ENCODE results near the gene RNF26. TPM values are rescaled to one million over a fixed set of nuclear protein-coding genes. Genes with fewer than 3 reads are reported as not detected.
"Not testable (repeated sequence)": the region's sequence is repeated elsewhere in the genome, so short reads cannot be mapped to it uniquely, and the experiment has no call there.

The RNF26 gene
- polyA plus RNA-seq, 6 donors from 2014 or later = 48.8 to 98.6 (median 58.0) TPM

DNA sequence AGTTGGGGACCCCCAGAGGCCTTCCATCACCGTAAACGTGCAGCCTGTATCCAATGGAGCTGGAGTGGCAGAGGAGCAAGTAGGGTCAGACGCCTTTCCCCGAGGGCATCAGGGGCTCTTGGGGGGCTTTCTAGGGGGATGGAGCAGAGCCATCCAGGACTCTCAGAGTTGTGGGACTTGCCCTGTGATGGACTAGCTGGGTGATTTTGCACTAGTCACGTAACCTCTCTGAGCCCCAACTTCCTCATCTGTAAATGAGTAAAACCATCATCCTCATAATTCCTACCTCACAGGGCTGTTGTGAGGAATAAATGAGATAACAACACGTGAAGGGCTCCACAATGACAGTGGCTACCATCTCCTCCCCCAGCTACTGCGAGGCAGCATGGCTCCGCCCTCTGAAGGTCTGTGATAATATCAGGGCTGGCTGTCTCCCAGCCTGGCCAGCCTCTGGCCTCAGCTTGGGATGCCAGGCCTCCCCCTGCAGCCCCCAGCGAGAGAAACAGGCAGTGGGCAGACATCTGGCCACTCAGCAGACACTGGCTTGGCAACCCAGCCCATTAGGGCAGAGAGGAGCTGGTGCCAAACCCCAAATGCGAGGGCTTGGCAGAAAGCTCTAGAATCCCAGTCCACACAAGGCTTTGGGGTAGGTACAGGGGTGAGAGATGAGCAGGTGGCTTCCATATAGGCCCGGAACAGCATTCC lies 40.5 kb downstream of the RNF26 start:
- Mint-ChIP-seq H3K27me3 (peaks cover 4 to 33% (median 5%) of the 10 kb centered on the region in 3 donors), H3K9me3 (no peaks in the 10 kb centered on the region), H3K27ac (no peak overlapping the region), H3K4me1 (no peaks in the 10 kb centered on the region), H3K4me3 (no peak overlapping the region), H3K36me3 (no peaks in the 10 kb centered on the region)
- DNase-seq (no peak), ATAC-seq (ENCODE audit: low read depth in 2 of 2) (no peak)

DNA sequence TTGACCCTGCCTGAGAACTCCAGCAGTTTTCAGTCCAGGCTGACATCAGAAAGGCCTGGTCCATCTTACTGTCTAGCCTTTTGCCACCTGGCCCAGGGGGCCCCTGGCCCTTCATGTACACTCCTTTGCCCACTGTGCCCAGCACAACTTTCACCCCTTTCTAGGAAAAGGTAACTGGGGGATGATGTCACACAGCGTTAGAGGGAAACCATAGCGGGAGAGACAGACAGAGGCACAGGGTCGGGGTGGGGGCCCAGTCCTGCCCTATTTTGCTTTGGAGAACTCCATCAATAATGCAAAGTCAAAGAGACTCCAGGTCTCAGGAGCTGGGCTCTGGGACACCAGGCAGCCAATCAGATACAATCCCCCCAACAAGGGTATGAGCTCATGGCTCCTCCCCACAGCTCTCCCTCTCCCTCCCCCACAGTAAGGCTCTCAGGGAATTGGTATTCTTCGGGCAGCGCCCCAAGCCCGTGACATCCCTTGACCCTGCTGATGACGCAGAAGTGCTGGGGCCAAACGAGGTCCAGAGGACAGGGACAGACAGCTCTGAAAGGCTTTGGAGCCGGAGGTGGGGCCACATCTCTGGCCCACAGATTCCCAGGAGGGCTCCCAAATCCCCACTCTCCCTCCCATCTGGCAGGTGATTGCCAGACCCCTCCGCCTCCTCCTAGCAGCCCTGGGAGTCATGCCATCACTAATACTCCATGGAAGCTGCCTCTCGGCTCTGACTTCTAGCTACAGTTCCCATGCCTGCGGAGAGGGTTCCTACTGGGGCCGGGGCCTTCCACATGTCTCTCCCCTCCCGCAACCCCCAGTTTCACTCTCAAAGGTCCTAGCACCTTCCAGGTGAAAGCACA lies 41.2 kb downstream of the RNF26 start:
- no peak overlapping the region for H3K27ac Mint-ChIP-seq
- H3K27me3 Mint-ChIP-seq = peaks cover 0 to 25% (median 5%) of the 10 kb centered on the region in 3 donors
- H3K36me3 Mint-ChIP-seq = no peaks in the 10 kb centered on the region
- DNase-seq (no peak), ATAC-seq (ENCODE audit: low read depth in 2 of 2) (no peak)
- no peaks in the 10 kb centered on the region for H3K9me3 Mint-ChIP-seq
- H3K4me1 Mint-ChIP-seq = peaks cover 0 to under 1% (median 0%) of the 10 kb centered on the region in 3 donors
- H3K4me3 Mint-ChIP-seq = no peak overlapping the region

DNA sequence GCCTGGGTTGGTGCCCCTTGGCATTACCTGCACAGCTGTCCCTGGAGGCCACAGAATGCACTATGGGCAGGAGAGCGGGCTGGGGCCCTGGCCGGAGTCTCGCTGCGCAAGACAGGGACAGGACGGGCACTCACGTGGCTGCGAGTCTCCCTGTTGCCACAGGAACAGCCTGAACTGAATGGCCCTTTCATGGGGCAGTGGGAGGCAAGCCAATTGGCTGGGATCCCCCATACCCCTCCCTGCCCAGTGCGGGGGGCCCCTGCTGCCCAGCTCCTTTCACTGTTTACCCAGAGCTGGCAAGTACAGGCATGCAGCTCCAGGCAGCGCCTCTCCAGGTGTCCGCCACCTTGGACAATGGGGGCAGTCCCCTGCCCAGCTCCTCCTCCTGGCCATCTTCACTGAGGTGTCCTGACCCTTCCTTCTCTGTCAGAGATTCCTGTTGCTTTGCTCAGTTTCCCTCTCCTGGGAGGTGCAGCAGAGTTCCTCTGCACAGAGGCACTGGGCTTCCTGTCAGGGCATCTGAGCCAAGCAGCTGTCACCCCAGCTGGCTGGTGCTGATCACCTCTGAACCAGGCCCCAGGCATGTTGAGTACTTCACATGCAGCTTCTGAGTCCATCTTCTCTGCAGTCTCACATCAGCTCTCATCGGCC lies 42.0 kb downstream of the RNF26 start:
- no peaks in the 10 kb centered on the region for H3K36me3 Mint-ChIP-seq
- no peak for ATAC-seq (ENCODE audit: low read depth in 2 of 2)
- no peak overlapping the region for H3K27ac Mint-ChIP-seq
- no peak for DNase-seq
- H3K27me3 Mint-ChIP-seq = peaks cover 2 to 23% (median 2%) of the 10 kb centered on the region in 3 donors
- H3K4me3 Mint-ChIP-seq = no peak overlapping the region
- peaks cover 0 to 6% (median 0%) of the 10 kb centered on the region in 3 donors for H3K4me1 Mint-ChIP-seq
- H3K9me3 Mint-ChIP-seq = no peaks in the 10 kb centered on the region

DNA sequence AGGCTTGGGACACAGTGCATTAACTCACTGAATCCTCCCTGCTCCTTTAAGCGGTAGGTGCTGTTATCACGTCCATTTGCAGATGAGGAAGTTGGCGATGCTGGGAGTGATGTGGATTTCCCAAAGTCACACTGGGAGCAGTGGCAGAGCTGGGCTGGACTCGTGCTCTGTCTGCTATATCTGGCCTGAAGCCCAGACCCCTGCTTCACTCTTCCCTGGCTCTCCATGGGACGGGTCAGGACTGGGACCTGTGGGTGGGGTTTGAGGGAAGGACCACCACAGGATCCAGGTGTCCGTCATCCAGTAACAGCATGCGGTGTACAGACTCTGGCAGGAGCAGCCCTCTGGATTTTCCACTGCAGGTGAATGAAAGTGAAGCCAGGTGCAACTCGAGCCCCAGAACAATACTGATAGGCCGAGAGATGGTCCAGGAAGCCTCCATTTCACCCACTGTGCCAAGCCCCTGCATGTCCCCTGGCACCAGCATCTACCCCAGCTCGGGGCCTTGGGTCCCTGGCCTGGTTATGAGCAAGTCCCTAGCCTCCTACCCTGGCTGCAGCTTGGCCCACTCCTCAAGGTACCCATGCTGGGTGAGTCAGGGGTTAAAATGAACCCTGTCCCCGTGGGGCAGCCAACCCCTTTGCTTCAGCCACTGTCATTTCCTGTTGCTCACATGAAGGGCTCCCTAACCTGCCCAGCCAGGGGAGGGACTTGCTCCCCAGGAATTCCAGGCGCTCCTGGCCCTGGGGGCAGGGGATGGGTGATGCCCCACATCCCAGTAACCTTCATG lies 43.0 kb downstream of the RNF26 start:
- no peak overlapping the region for H3K27ac Mint-ChIP-seq
- no peak for ATAC-seq (ENCODE audit: low read depth in 2 of 2)
- peaks cover 5 to 13% (median 7%) of the 10 kb centered on the region in 3 donors for H3K27me3 Mint-ChIP-seq
- no peak for DNase-seq
- H3K9me3 Mint-ChIP-seq = no peaks in the 10 kb centered on the region
- H3K4me3 Mint-ChIP-seq = no peak overlapping the region
- H3K4me1 Mint-ChIP-seq = peaks cover 0 to 6% (median 0%) of the 10 kb centered on the region in 3 donors
- no peaks in the 10 kb centered on the region for H3K36me3 Mint-ChIP-seq

DNA sequence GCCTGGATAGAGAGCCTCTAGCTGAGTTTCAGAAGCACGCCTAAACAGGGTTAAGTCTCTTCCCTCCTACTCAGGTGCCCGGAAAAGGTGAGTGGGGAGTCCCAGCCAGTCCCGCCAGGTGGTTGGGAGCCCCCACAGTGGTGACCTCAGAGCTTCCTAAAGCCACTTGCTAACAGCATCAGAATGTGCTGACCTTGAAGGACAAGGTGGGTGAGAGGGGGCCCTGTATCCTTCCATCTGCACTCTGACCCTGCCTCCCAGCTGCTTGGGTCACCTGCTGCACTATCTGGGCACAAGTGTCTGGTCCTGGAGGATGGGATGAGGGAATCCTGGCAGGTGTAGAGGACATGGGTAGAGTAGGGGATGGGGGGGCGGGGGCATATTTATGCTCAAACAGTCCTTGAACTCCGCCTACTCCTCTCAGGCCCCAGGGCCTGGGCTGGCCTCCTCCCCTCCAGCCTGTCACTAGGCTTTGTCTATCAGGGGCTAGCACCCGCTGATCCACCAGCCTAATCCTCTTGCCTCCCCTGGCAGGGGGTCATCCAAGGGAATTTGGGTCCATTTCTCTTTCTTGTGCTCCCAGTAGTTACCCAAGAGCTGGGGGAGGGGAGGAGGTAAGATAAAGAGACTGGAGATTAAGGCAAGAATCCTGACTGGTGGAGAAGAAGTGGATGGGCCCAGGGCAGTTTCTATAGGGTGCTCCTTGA lies 43.8 kb downstream of the RNF26 start:
- peaks cover 5 to 12% (median 7%) of the 10 kb centered on the region in 3 donors for H3K27me3 Mint-ChIP-seq
- H3K36me3 Mint-ChIP-seq = no peaks in the 10 kb centered on the region
- ATAC-seq (ENCODE audit: low read depth in 2 of 2) (no peak), DNase-seq (no peak)
- H3K4me1 Mint-ChIP-seq = peaks cover 0 to 6% (median 0%) of the 10 kb centered on the region in 3 donors
- no peak overlapping the region for H3K4me3 Mint-ChIP-seq
- no peak overlapping the region for H3K27ac Mint-ChIP-seq
- H3K9me3 Mint-ChIP-seq = no peaks in the 10 kb centered on the region

DNA sequence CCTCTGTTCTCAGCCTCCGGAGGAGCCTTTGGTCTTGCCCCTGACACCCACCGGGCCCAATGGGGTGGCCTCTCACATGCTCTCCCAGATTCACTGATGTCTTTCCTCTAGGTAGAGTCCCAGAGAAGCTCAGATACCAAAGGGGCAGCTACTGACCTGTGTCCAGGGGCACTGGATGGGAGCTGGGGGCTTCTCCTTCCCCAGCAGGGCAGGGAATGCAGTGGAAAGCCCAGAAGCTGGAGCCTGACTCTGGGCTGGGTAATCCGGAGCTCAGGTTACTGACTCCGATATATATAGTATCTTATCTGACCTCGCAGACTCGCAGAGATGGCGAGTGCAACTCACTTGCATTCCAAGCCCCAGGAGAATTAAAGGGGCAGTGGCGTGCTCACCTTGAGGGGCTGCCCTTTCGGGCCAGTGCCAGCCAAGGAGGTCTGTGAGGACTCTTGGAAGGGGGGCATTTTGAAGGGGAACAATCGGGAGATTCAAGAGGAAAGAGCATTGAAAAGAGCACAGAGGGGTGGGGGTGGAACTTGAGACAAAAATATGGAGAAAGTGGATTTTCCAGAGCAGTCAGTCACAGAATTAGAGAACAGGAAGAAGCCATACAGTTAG lies 44.6 kb downstream of the RNF26 start:
- Mint-ChIP-seq H3K9me3 (no peaks in the 10 kb centered on the region), H3K36me3 (no peaks in the 10 kb centered on the region)

DNA sequence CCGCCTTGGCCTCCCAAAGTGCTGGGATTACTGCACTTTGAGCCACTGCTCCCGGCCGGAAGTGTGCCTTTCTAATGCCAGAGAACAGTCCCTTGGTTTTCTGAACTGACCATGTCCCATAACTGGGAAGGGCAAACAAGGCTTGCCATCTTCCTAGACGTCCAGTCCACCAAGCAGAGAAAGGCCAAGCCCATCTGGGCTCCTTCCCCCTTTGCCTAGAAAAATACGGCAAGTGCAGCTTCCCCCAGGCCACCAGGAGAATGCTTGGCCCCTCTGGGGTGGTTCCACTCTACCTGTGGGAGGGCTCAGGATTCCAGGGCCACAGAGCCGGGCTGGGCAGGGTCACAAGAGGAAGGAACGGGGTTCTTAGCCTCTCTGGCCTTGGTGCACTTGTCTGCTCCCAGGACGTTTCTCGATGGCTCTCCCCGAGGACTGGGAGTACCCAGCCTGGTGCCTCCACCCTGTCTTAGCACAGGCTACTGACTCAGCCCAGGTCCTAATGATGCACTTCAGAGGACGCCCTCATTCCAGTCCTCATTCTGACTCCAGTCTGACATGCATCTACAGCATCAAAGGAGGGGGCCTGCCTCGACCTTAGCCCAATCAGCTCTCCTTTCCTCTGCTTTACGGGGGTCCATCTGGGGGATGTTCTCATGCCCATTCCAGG lies 46.0 kb downstream of the RNF26 start:
- ATAC-seq (ENCODE audit: low read depth in 2 of 2) = no peak
- DNase-seq = no peak
- no peaks in the 10 kb centered on the region for H3K9me3 Mint-ChIP-seq
- no peaks in the 10 kb centered on the region for H3K36me3 Mint-ChIP-seq
- H3K27ac Mint-ChIP-seq = peak overlapping the region in 4 of 6 donors; percentile 12 to 77 (median 36)
- peaks cover 0 to 6% (median 0%) of the 10 kb centered on the region in 3 donors for H3K4me1 Mint-ChIP-seq
- peaks cover 5 to 12% (median 7%) of the 10 kb centered on the region in 3 donors for H3K27me3 Mint-ChIP-seq
- H3K4me3 Mint-ChIP-seq = peak overlapping the region in 1 of 8 donors; percentile 12

More for the DNA sequence above, 44.6 kb downstream of the RNF26 start:
- H3K27me3 Mint-ChIP-seq = peaks cover 5 to 12% (median 7%) of the 10 kb centered on the region in 3 donors
- H3K27ac Mint-ChIP-seq = peak overlapping the region in 2 of 6 donors; percentile 8 to 94
- DNase-seq (no peak), ATAC-seq (ENCODE audit: low read depth in 2 of 2) (no peak)
- H3K4me1 Mint-ChIP-seq = peaks cover 0 to 6% (median 0%) of the 10 kb centered on the region in 3 donors
- peak overlapping the region in 1 of 8 donors; percentile 26 for H3K4me3 Mint-ChIP-seq

DNA sequence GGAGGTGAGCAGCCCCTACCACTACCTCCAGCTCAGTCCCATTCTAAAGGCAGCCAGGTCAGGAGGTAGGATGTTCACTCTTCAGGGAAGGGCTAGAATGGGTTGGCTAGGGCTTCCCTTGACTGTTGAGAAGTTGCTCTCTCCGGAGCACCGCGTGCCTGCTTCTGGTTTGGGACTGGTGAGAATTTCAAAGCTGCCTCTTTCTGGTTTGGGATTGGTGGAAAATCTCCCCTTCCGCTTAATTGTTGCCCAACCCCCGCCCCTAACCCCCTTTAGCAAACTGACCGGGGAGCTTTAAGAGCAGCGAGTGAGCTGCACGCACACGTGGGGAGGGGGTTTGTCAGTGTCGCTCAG lies 46.5 kb downstream of the RNF26 start:
- Mint-ChIP-seq H3K27ac (peak overlapping the region in 1 of 6 donors; percentile 77), H3K4me3 (no peak overlapping the region), H3K27me3 (peaks cover 5 to 10% (median 7%) of the 10 kb centered on the region in 3 donors), H3K36me3 (no peaks in the 10 kb centered on the region), H3K4me1 (peaks cover 0 to 6% (median 0%) of the 10 kb centered on the region in 3 donors), H3K9me3 (no peaks in the 10 kb centered on the region)
- no peak for ATAC-seq (ENCODE audit: low read depth in 2 of 2)
- no peak for DNase-seq

DNA sequence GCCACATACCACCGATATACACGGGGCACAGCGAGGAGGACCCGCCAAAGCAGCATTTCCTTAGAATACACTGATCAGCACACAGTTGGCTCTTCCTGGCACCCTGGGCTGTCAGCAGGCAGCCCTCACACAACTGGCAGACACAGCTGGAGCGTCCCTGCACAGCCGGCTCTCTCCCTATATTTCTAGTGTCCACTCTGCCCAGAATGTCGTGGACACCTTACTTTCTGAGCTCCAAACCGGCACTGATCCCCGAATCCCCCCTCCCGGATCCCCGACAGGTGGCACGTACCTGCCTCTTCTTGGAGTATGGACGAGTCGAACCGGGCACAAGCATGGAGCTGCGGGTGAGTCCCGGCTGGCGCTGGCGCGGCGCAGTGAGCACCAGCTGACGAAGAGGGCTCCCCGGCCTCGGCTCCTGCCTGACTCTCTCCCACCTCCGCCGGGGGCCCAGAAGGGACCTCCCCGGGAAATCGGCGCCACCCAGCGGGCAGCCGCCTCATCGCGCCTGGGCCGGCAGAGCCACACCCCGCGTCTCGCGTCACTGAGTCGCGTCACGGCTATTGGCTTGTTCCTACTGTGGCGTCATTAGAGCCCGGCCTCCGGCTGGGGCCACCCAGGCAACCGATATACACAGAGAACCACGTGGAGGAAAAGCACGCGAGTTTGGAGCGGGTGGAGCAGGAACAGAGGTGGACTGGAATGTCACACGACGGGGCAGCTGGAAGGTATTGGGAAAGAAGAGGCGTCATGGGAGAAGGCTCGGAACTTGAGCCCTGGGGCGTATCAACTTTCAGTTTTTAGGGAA lies 47.1 kb downstream of the RNF26 start, which contains the start of gene USP2:
USP2 (minus strand) TSS at position 510 of the 808 bp plus-strand sequence. CDS start 8,210 bp downstream, outside the sequence.
- ATAC-seq (ENCODE audit: low read depth in 2 of 2) (peak; percentile 97 to 98), DNase-seq (peak; percentile 97)
- H3K27ac Mint-ChIP-seq = peak within 1 kb of the TSS in 2 of 6 donors; percentile 56 to 77
- peaks cover 0 to 6% (median 0%) of the 10 kb centered on the region in 3 donors for H3K4me1 Mint-ChIP-seq
- H3K9me3 Mint-ChIP-seq = no peaks in the 10 kb centered on the region
- peaks cover 4 to 7% (median 5%) of the 10 kb centered on the region in 3 donors for H3K27me3 Mint-ChIP-seq
- H3K36me3 Mint-ChIP-seq = no peaks in the 10 kb centered on the region
- peak within 1 kb of the TSS in 1 of 8 donors; percentile 12 for H3K4me3 Mint-ChIP-seq

DNA sequence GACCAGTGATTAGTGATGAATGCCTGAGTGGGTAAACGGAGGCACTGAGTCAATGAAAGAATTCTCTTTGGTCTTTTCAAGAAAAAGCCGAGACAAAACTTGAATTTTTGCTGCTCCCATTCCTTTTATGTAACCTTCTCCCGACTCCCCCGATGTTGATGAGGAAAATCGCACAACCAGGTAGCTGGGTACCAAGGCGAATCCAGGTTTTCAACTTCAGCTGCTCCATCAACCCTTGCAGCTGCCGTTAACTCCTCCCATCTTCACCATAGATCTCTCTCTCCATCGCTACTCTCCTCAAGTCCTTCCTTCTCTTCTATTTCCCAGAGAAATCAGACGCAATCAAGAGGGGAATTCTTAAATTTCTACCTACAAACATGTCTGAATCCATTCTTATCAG lies 47.8 kb downstream of the RNF26 start:
- H3K4me3 Mint-ChIP-seq = no peak overlapping the region
- H3K9me3 Mint-ChIP-seq = no peaks in the 10 kb centered on the region
- no peak overlapping the region for H3K27ac Mint-ChIP-seq
- peaks cover 0 to 11% (median 5%) of the 10 kb centered on the region in 3 donors for H3K27me3 Mint-ChIP-seq
- no peaks in the 10 kb centered on the region for H3K36me3 Mint-ChIP-seq
- H3K4me1 Mint-ChIP-seq = peaks cover 0 to 6% (median 0%) of the 10 kb centered on the region in 3 donors
- ATAC-seq (ENCODE audit: low read depth in 2 of 2) = no peak
- DNase-seq = no peak

DNA sequence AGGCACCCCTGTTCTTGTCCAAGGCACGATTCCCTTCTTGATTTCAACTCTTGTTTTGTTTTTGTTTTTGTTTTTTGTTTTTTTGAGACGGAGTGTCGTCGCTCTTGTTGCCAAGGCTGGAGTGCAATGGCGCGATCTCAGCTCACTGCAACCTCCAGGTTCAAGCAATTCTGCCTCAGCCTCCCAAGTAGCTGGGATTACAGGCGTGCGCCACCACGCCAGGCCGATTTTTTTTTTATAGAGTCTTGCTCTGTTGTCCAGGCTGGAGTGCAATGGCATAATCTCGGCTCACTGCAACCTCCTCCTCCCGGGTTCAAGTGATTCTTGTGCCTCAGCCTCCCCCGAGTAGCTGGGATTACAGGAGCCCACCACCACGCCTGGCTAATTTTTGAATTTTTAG lies 48.2 kb downstream of the RNF26 start:
- not testable (repeated sequence) for H3K4me1 Mint-ChIP-seq, H3K4me3 Mint-ChIP-seq

More for the DNA sequence above, 48.2 kb downstream of the RNF26 start:
- not testable (repeated sequence) for DNase-seq; H3K9me3 Mint-ChIP-seq; H3K27ac Mint-ChIP-seq; ATAC-seq (ENCODE audit: low read depth in 2 of 2); H3K36me3 Mint-ChIP-seq
- H3K27me3 Mint-ChIP-seq = peaks cover 0 to 12% (median 5%) of the 10 kb centered on the region in 3 donors

Data from naive B cell (primary cell).